Stimulated activated effector memory CD8-positive, alpha-beta T cell treated with anti-CD3 and anti-CD28 coated beads, Interleukin-12 subunit alpha, Interleukin-12 subunit beta, amount 100 ng/mL, for 72 hours (primary cell): ENCODE data around the gene AATK.
A peak's percentile ranks its signal among the peaks of the same experiment; 100 is the strongest.
"Not testable (repeated sequence)": the region's sequence is repeated elsewhere in the genome, so short reads cannot be mapped to it uniquely, and the experiment has no call there.

Source experiments
- ATAC-seq: fragments of 150-1000 bp; cut with Tn5 transposase; 2 replicates; pipeline ENCODE4 v1.10.0; 2021
- DNase-seq, 2 donors: peaks; one replicate each; pipeline ENCODE4 v3.0.0; 2021 to 2022; ENCODE audit warnings: low spot score in 2 of 2
- H3K27ac Mint-ChIP-seq: one replicate; pipeline ENCODE4 v1.8.0; 2022; ENCODE audit warnings: mild to moderate bottlenecking, mixed read lengths
- H3K36me3 Mint-ChIP-seq: one replicate; pipeline ENCODE4 v1.8.0; 2022; ENCODE audit warnings: mild to moderate bottlenecking, mixed read lengths
- H3K4me1 Mint-ChIP-seq: one replicate; pipeline ENCODE4 v1.8.0; 2022; ENCODE audit warnings: mixed read lengths
- H3K4me3 Mint-ChIP-seq: one replicate; pipeline ENCODE4 v1.8.0; 2022; ENCODE audit warnings: mild to moderate bottlenecking, mixed read lengths
- H3K9me3 Mint-ChIP-seq: one replicate; pipeline ENCODE4 v1.8.0; 2022; ENCODE audit warnings: mixed read lengths

AATK gene

GRCh38 chr17:81150377-81151077 lies 15.5 kb downstream of the AATK start:
- Mint-ChIP-seq H3K4me3 (no peak overlapping the region), H3K36me3 (no peaks in the 10 kb centered on the region), H3K9me3 (no peaks in the 10 kb centered on the region), H3K4me1 (no peaks in the 10 kb centered on the region), H3K27ac (no peak overlapping the region)
- no peak for ATAC-seq
- DNase-seq: no peak

GRCh38 chr17:81148986-81149533 lies 17.0 kb downstream of the AATK start:
- Mint-ChIP-seq H3K4me3 (no peak overlapping the region), H3K36me3 (no peaks in the 10 kb centered on the region), H3K9me3 (no peaks in the 10 kb centered on the region), H3K27ac (no peak overlapping the region), H3K4me1 (no peaks in the 10 kb centered on the region)
- DNase-seq: no peak
- ATAC-seq: peak; percentile 38

GRCh38 chr17:81148571-81148970 lies 17.4 kb downstream of the AATK start:
- DNase-seq: no peak
- ATAC-seq: peak; percentile 24
- no peaks in the 10 kb centered on the region for H3K4me1 Mint-ChIP-seq
- H3K9me3 Mint-ChIP-seq: no peaks in the 10 kb centered on the region
- no peak overlapping the region for H3K27ac Mint-ChIP-seq
- no peaks in the 10 kb centered on the region for H3K36me3 Mint-ChIP-seq
- H3K4me3 Mint-ChIP-seq: no peak overlapping the region

- H3K9me3 Mint-ChIP-seq: no peaks in the 10 kb centered on the region
- ATAC-seq (no peak), DNase-seq (no peak)
- H3K27ac Mint-ChIP-seq: no peak overlapping the region
- no peaks in the 10 kb centered on the region for H3K36me3 Mint-ChIP-seq
- no peaks in the 10 kb centered on the region for H3K4me1 Mint-ChIP-seq
- no peak overlapping the region for H3K4me3 Mint-ChIP-seq
Measured at GRCh38 chr17:81147701-81148100, 18.3 kb downstream of the AATK start.

- not testable (repeated sequence) for H3K4me1 Mint-ChIP-seq, H3K36me3 Mint-ChIP-seq, H3K9me3 Mint-ChIP-seq, DNase-seq, H3K4me3 Mint-ChIP-seq, ATAC-seq, H3K27ac Mint-ChIP-seq
Measured at GRCh38 chr17:81146208-81146607, 19.8 kb downstream of the AATK start.

- Mint-ChIP-seq H3K4me3 (no peak overlapping the region), H3K4me1 (no peaks in the 10 kb centered on the region), H3K9me3 (no peaks in the 10 kb centered on the region), H3K36me3 (no peaks in the 10 kb centered on the region), H3K27ac (no peak overlapping the region)
- DNase-seq (no peak), ATAC-seq (no peak)
Measured at GRCh38 chr17:81144423-81144781, 21.6 kb downstream of the AATK start.

- DNase-seq (no peak), ATAC-seq (no peak)
- Mint-ChIP-seq H3K36me3 (peaks cover 2% of the 10 kb centered on the region), H3K27ac (no peak overlapping the region), H3K4me3 (no peak overlapping the region), H3K9me3 (no peaks in the 10 kb centered on the region), H3K4me1 (peaks cover 3% of the 10 kb centered on the region)
Measured at GRCh38 chr17:81143717-81144422, 22.2 kb downstream of the AATK start.

- ATAC-seq (peak; percentile 16), DNase-seq (no peak)
- H3K4me3 Mint-ChIP-seq: no peak overlapping the region
- H3K27ac Mint-ChIP-seq: no peak overlapping the region
- peaks cover 10% of the 10 kb centered on the region for H3K36me3 Mint-ChIP-seq
- H3K4me1 Mint-ChIP-seq: peaks cover 10% of the 10 kb centered on the region
- no peaks in the 10 kb centered on the region for H3K9me3 Mint-ChIP-seq
Measured at GRCh38 chr17:81143200-81143527, 22.9 kb downstream of the AATK start.

GRCh38 chr17:81142301-81143199 lies 23.5 kb downstream of the AATK start:
- Mint-ChIP-seq H3K4me3 (no peak overlapping the region), H3K27ac (peak overlapping the region; percentile 39), H3K9me3 (no peaks in the 10 kb centered on the region), H3K36me3 (peaks cover 11% of the 10 kb centered on the region), H3K4me1 (peaks cover 12% of the 10 kb centered on the region)
- ATAC-seq: peak; percentile 81
- DNase-seq: peak; percentile 47 to 67

- Mint-ChIP-seq H3K4me3 (no peak overlapping the region), H3K9me3 (no peaks in the 10 kb centered on the region), H3K27ac (no peak overlapping the region), H3K4me1 (peaks cover 12% of the 10 kb centered on the region), H3K36me3 (peaks cover 11% of the 10 kb centered on the region)
- ATAC-seq (no peak), DNase-seq (no peak)
Measured at GRCh38 chr17:81140695-81141094, 25.3 kb downstream of the AATK start.

- H3K4me1 Mint-ChIP-seq: peaks cover 12% of the 10 kb centered on the region
- H3K36me3 Mint-ChIP-seq: peaks cover 11% of the 10 kb centered on the region
- DNase-seq: no peak
- no peak overlapping the region for H3K27ac Mint-ChIP-seq
- H3K4me3 Mint-ChIP-seq: no peak overlapping the region
- no peaks in the 10 kb centered on the region for H3K9me3 Mint-ChIP-seq
- no peak for ATAC-seq
Measured at GRCh38 chr17:81140018-81140417, 26.0 kb downstream of the AATK start.

GRCh38 chr17:81139428-81139827 lies 26.6 kb downstream of the AATK start:
- Mint-ChIP-seq H3K36me3 (peaks cover 11% of the 10 kb centered on the region), H3K27ac (no peak overlapping the region), H3K9me3 (no peaks in the 10 kb centered on the region), H3K4me1 (peaks cover 12% of the 10 kb centered on the region), H3K4me3 (no peak overlapping the region)
- DNase-seq: no peak
- ATAC-seq: no peak

GRCh38 chr17:81138500-81138899 lies 27.5 kb downstream of the AATK start:
- ATAC-seq (no peak), DNase-seq (no peak)
- Mint-ChIP-seq H3K27ac (peak overlapping the region; percentile 64), H3K9me3 (no peaks in the 10 kb centered on the region), H3K4me1 (peaks cover 12% of the 10 kb centered on the region), H3K4me3 (no peak overlapping the region), H3K36me3 (peaks cover 11% of the 10 kb centered on the region)

GRCh38 chr17:81138083-81138482 lies 27.9 kb downstream of the AATK start:
- H3K27ac Mint-ChIP-seq: no peak overlapping the region
- no peak overlapping the region for H3K4me3 Mint-ChIP-seq
- DNase-seq (no peak), ATAC-seq (no peak)
- peaks cover 11% of the 10 kb centered on the region for H3K36me3 Mint-ChIP-seq
- no peaks in the 10 kb centered on the region for H3K9me3 Mint-ChIP-seq
- peaks cover 12% of the 10 kb centered on the region for H3K4me1 Mint-ChIP-seq

- no peak for DNase-seq
- Mint-ChIP-seq H3K9me3 (no peaks in the 10 kb centered on the region), H3K27ac (no peak overlapping the region), H3K4me1 (peaks cover 12% of the 10 kb centered on the region), H3K36me3 (peaks cover 11% of the 10 kb centered on the region), H3K4me3 (no peak overlapping the region)
- ATAC-seq: no peak
Measured at GRCh38 chr17:81137248-81137647, 28.8 kb downstream of the AATK start.
